Endometrial microvascular endothelial cells (primary cell): ENCODE results near the gene SNX30. TPM values are rescaled to one million over a fixed set of nuclear protein-coding genes. Genes with fewer than 3 reads are reported as not detected.

Experiments
- in situ Hi-C: cut with HindIII; loops from 2 replicates; pipeline ENCODE4 v1.10.0; 2017; ENCODE audit warnings: low sequenced_read_pairs, low pct_unique_long_range_greater_than_20kb; ENCODE audit errors: inconsistent ontology term
- total RNA-seq: library from RNA; depleted of rRNA; stranded (reverse); fragments of >200 nt; gene quantifications from one replicate; pipeline ENCODE4 v1.2.3, GENCODE V29; 2015; ENCODE audit errors: inconsistent ontology term

The SNX30 gene
- total RNA-seq, 1 donor from 2014 or later = 2.8 TPM

- in situ Hi-C loops = no loop called here
These were observed 96.2 kb downstream of the SNX30 start for GRCh38 chr9:112846528-112847488.

DNA sequence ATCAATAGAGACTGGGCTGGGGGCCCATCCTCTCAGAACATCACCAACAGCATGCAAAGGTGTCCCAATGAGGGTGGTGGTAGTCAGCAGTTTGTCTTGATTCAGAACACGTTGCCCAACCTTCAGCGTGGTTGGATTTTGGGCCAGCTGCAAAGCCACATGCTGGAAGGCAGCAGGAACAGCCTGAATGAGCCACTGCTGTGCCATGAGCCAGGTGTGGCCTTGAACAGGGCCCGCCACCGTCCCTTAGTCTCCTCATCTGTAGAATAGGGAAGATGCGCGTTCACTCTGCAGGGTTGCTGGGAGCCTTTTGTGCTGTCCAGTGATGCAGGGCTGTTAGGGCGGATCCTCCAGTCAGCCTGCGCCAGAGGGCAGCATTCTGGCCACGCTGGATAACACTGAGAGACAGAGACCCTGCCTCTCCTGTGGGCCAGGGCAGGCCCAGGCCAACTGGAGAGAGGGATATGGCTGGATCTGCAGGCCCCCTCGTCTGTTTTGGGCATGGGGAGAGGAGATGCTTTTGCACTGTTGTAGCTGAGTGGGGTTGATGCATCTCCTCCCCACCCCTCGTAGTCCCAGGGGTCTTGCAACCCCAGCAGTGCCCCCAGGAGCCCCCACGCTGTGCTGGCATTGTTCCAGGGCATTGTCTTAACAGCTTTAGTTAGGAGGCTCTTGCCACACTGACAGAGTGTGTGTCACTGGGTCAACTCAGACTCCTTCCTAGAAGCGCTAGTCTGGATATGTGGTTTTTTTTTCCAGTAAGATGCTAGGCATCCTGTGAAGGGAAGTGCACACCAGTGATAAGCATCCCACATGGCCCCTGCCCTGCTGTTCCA, 98.0 kb downstream of the SNX30 start:
- in situ Hi-C loops = no loop called here

DNA sequence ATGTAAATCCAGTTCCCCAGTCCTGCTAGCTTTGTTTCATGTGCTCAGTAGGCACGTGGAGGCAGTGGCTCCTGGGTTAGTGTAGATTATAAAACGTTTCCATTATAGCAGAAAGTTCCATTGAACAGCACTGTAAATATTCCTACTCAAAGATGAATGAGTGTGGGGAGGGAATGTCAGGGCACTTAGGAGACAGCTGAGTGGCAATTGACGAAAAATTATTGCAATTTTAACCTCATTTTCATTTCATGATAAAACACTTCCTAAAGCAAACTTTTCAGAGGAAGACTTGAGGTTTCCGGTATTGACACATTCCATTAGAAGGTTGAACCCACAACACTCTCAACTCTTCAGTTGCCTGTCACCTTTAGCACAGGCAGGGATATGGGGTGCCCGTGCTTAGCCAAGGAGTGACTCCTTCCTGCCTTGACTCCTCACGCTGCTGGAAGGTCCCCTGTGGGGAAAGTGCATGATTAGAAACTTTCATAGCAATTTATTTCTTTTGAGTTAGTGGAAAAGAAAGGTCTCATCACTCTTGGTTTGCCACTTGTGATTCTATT, 98.9 kb downstream of the SNX30 start:
- in situ Hi-C loops = no loop called here

DNA sequence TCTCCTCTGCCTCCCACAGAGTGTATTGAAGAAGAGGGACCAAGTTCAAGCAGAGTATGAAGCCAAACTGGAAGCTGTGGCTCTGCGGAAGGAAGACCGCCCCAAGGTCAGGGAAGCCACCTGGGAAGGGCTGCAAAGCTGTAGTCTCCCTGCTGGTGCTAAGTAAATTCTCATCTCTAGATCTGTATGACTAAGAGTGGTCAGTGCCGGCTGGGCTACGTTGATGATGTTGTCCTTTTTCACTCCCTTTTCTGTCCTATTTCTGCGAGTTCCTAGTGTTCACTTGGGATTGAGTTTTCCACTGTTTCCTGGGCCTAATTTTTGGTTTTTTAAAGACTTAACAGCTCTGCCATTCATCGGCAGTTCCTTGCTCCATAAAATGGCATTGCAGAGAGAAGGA, 100.3 kb downstream of the SNX30 start:
- in situ Hi-C loops = no loop called here

- in situ Hi-C loops = no loop called here
These were observed 102.4 kb downstream of the SNX30 start for GRCh38 chr9:112852741-112853504.

DNA sequence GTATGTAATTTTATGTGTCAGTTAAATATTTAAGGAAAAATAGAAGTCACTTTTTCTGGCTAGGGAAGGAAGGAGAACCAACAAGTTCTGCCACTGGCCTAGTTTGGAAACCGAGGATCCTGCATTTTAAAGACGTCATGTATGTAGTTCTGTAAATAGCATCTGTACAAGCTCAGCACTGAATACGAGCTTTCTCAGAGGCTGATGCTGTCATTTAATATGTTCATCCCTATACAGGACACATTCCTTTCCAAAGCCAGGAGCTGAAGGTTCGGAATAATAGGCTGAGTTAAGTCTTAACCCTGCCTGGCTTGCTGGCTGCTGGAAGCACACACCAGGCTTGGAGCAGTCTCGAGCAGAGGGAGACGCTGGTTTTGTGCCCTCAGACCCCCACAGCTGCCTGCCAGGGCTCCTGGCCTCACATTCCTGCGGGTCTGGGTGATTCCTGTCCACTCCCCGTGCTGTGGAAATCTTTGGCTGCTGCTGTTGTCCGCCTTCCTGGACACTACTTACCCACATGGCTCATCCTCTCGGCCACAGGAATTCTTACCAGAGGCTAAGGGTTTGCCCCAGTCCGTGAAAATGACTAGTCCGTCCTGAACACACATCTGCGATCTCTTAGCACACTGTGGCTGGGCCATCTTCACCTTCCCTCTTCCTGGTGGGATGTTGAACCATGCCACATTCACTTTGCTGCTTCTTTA, 103.5 kb downstream of the SNX30 start:
- in situ Hi-C loops = no loop called here

DNA sequence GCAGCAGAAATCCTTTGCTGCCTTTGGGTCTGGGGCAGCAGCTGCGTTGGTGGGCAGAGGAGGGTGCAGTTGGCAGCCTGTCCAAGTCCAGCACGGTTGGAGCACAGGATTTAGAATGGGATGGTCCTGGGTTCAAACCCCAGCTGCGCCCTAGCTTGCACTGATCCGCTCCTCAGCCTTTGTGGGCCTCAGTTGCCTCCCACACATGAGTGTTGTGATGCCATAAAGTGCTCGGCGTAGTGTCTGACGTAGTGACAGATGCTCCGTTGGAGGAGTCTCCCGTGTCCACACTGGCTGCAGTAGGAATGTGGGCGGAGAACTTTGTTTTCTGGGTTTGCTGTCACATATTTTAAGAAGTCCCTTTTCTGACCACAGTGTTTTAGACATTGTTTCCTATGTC, 104.1 kb downstream of the SNX30 start:
- in situ Hi-C loops = no loop called here

GRCh38 chr9:112856200-112856599, 105.6 kb downstream of the SNX30 start:
- in situ Hi-C loops = no loop called here

DNA sequence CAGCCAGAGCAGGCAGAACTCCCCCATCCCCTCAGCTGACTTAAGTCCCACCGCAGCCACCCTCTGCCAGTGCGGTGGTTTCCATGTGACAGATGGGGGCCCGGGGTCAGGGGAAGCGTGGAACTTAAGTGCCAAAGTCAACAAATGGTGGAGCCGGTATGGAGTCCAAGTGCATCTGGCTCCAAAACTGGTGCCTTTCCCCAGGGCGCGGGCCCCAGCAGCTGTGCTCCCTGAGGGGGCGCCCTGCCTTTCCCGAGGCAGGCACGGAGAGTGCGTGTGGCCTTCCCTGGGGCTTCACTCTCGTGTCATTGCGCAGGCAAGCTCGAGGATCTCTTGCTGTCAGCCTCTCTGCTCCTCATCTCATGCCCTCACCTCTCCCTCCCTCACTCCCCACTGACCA, 106.3 kb downstream of the SNX30 start:
- in situ Hi-C loops = no loop called here

DNA sequence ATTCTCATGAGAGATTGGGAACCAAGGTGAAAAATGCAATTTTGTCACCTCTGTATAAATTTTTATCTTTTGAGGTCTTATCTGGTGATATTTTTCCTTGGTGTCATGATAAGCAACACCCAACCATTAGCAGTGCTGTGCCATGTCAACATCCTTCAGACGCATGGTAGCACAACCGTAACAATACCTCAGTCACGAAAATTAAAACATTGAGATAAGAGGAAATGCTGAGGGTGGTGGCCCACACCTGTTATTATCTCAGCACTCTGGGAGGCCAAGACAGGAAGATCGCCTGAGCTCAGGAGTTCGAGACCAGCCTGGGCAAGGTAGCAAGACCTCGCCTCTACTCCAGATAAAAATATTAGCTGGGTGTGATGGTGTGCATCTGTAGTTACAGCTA, 107.4 kb downstream of the SNX30 start:
- in situ Hi-C loops = no loop called here

DNA sequence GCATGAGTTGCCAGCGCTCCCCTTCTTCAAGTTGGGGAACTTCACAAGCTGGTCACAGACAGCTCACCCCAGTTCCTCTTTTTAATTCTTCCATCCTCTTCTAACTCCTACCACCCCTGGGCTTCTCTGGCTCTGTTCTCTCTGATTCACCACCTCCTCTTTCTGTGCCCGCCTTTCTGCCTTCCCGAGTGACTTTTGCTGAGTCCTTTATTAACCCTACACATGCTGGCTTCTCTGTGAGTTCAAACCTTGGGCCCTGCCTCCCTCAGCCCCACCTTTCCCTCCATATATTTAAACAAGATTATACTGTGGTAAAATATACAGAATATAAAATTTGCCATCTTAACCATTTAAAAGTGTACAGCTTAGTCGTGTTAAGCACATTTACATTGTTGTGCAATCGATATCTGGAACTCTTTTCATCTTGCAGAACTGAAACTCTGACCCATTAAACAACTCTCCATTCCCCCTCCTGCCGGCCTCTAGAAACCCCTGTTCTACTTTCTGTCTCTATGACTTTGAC, 108.1 kb downstream of the SNX30 start:
- in situ Hi-C loops = no loop called here

DNA sequence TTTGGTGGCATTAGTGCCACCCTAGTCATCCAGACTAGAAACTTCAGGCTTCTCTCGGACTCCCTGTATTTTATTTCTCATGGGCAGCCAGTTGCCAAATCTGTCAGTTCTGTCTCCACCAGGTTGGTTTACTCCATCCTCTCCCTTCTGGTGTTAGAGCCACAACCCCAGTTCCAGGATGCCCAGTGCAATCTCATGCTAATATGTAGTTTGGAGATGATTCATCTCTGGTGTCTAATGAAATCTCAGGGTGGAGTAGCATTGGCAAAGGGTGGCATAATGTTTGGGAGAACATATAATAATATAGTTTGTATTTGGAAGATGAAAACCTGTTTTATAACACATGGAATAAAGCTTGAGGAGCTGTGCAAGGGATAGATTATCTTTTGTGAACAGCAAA, 109.9 kb downstream of the SNX30 start:
- in situ Hi-C loops = no loop called here

- in situ Hi-C loops = no loop called here
These were observed 110.6 kb downstream of the SNX30 start for GRCh38 chr9:112861155-112861554.

DNA sequence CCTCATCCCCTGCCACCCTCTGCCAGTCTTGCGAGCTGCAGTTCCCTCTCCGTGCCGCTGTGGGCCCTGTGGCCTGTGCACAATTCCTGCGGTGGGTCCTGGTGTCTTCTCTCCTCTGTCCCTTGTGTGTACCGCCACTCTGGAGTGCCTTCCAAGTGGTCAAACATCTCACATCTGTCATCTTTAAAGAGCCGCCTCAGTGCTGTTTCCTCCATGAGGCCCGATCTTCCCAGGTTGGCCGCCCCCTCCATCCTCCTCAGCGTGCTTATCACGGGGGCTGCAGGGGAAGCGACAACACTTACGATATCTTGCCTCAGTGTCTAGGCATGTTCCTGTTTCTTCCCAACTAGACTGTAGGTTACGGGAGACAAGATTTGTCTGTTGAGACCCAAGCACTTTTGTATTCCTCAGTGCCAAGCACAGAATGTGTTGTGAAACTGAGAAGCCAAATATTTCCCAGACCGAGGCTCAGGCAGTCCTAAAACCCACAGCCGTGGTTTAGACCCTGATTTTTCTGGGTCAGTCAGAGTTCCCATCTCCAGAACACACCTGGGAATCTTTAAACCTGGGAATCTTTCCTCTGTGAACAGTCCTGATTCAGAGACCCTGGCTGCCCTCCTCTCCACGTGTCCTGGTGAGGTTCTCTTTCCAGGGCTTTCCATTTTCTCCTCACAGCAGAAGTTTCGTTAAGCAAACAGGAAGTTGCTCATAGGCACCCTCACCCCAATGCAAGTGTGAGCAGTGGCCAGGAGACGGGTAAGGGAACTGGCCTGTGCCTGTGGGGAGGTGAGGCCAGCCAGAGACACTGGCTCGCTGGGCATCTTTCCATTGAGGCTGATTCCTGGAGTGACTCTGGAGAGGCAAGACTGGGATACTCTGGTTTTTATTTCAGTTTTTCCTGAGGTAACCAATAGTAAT, 111.3 kb downstream of the SNX30 start:
- in situ Hi-C loops = no loop called here

- in situ Hi-C loops = no loop called here
These were observed 112.7 kb downstream of the SNX30 start for GRCh38 chr9:112863214-112863613.

DNA sequence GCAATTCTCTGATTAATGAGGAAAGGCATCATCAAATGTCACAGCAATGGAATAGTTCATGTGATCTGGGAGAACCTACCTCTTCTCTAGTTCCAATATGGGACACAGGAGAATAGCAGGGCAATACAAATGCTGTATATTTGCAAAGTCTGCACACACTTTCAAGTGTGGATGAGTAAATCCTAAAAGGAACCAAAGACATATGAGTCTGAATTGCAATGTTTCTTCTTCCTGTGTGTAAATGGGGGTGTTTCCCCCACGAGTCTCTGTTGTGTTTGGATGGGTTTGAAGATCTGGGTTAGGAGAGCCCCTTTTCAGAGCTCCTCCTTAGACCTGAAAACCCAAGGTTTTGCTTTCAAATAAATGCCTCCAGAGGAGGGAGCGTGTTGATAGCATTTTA, 113.2 kb downstream of the SNX30 start:
- in situ Hi-C loops = no loop called here

DNA sequence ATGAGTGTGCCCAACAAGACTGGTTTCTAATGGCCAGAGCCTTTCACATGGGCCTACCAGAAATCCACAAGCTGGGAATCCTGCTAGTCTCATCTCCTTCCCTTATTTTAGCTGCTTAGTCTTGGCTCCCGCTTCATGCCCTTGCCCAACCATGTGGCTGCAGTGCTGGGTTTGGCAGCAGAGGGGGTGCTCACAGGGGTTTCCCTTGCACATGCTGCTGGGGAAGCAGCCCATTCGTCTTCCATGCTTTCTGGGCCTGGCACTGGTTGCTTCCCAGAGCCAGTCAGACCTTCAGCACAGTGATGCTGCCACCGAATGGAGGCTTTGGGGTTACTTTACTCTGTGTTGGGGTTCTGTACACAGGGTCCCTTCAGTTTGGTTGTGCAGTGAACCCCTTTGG, 113.8 kb downstream of the SNX30 start:
- in situ Hi-C loops = no loop called here
